HEK293T (cell line): ENCODE measurements around the gene L3MBTL3.

Experiments
- ARNT ChIP-seq: fragments of 450-650 bp; IDR thresholded peaks from 2 replicates; pipeline ENCODE4 v1.6.1; 2017; ENCODE audit warnings: mild to moderate bottlenecking
- BHLHE40 ChIP-seq: fragments of 450-650 bp; IDR thresholded peaks from 2 replicates; pipeline ENCODE4 v1.6.1; 2016; ENCODE audit warnings: mild to moderate bottlenecking, moderate library complexity, borderline replicate concordance
- ELF4 ChIP-seq: fragments of 450-650 bp; IDR thresholded peaks from 2 replicates; pipeline ENCODE4 v1.6.1; 2017; ENCODE audit warnings: antibody characterized with exemption
- FOXK2 ChIP-seq: fragments of 450-650 bp; IDR thresholded peaks from 2 replicates; pipeline ENCODE4 v1.6.1; 2016; ENCODE audit warnings: mild to moderate bottlenecking
- FOXM1 ChIP-seq: fragments of 450-650 bp; IDR thresholded peaks from 2 replicates; pipeline ENCODE4 v1.6.1; 2017; ENCODE audit warnings: mild to moderate bottlenecking, borderline replicate concordance
- HDGF ChIP-seq: fragments of 450-650 bp; IDR thresholded peaks from 2 replicates; pipeline ENCODE4 v1.6.1; 2017; ENCODE audit warnings: antibody characterized with exemption, borderline replicate concordance
- LEF1 ChIP-seq: fragments of 450-650 bp; IDR thresholded peaks from 2 replicates; pipeline ENCODE4 v1.6.1; 2017; ENCODE audit warnings: mild to moderate bottlenecking, borderline replicate concordance
- PKNOX1 ChIP-seq: fragments of 450-650 bp; IDR thresholded peaks from 2 replicates; pipeline ENCODE4 v1.6.1; 2016
- SP1 ChIP-seq: fragments of 450-650 bp; IDR thresholded peaks from 2 replicates; pipeline ENCODE4 v1.6.1; 2017
- SUZ12 ChIP-seq: fragments of 450-650 bp; IDR thresholded peaks from 2 replicates; pipeline ENCODE4 v1.6.1; 2016; ENCODE audit warnings: mild to moderate bottlenecking
- TARDBP ChIP-seq: fragments of 450-650 bp; IDR thresholded peaks from 2 replicates; pipeline ENCODE4 v1.6.1; 2016

- TF ChIP-seq FOXM1, result no peak
- TF ChIP-seq ELF4, result no peak
- no peak for TF ChIP-seq TARDBP
- TF ChIP-seq LEF1, result no peak
- no peak for TF ChIP-seq PKNOX1
- no peak for TF ChIP-seq SP1
- no peak for TF ChIP-seq SUZ12
- TF ChIP-seq FOXK2, result no peak
- no peak for TF ChIP-seq BHLHE40
- TF ChIP-seq ARNT, result no peak
- no peak for TF ChIP-seq HDGF
These were observed 17.6 kb upstream of the L3MBTL3 start for GRCh38 chr6:130000526-130001421.
